Measurements from ENCODE around the gene MYO16. TPM values are rescaled to one million over a fixed set of nuclear protein-coding genes. Genes with fewer than 3 reads are reported as not detected.

Gene MYO16
- total RNA-seq, 1 experiment from 2014 or later, result not detected

- Histone ChIP-seq H3K79me1 (ENCODE audit: insufficient read depth, low read depth, low read length, poor library complexity, severe bottlenecking) (no peaks in the 10 kb centered on the region), H4K91ac (ENCODE audit: insufficient read length, low read depth, low read length) (no peak overlapping the region), H3K79me2 (ENCODE audit: insufficient read depth, low read length) (no peaks in the 10 kb centered on the region), H3T11ph (ENCODE audit: low read length) (no peak overlapping the region), H2BK5ac (ENCODE audit: insufficient read length, low read length) (no peak overlapping the region), H3K9me3 (ENCODE audit: control insufficient read depth, low read depth, low read length) (no peaks in the 10 kb centered on the region), H3K9ac (ENCODE audit: extremely low read depth, insufficient read length, low read length) (no peak overlapping the region), H2BK20ac (ENCODE audit: low read depth, low read length, poor library complexity, severe bottlenecking) (no peak overlapping the region), H3K18ac (ENCODE audit: insufficient read length, low read depth, low read length) (no peak overlapping the region), H2AFZ (ENCODE audit: low read length) (no peak overlapping the region), H2BK120ac (ENCODE audit: low read depth, low read length, poor library complexity, severe bottlenecking) (no peak overlapping the region), H3K23me2 (ENCODE audit: insufficient read length, low read depth, low read length, poor library complexity, severe bottlenecking) (no peaks in the 10 kb centered on the region), H3K27me3 (ENCODE audit: insufficient read depth, low read length) (no peaks in the 10 kb centered on the region), H3K56ac (ENCODE audit: insufficient read length, low read depth, low read length) (no peak overlapping the region), H2AK5ac (ENCODE audit: insufficient read length, low read length) (no peak overlapping the region), H3K23ac (ENCODE audit: insufficient read length, low read depth, low read length) (no peak overlapping the region), H4K5ac (ENCODE audit: insufficient read length, low read depth, low read length) (no peak overlapping the region), H3K4ac (ENCODE audit: low read depth, low read length) (no peak overlapping the region), H4K8ac (replicated peaks; ENCODE audit: insufficient read length, low read depth, low read length) (no peak overlapping the region), H4K20me1 (ENCODE audit: control insufficient read depth, insufficient read depth, insufficient read length) (no peaks in the 10 kb centered on the region), H2BK15ac (ENCODE audit: low read depth, low read length) (no peak overlapping the region), H2BK12ac (ENCODE audit: insufficient read length, low read depth, low read length) (no peak overlapping the region), H3K14ac (ENCODE audit: insufficient read depth, low read length) (no peak overlapping the region), H3K4me2 (ENCODE audit: insufficient read depth, insufficient read length, low read length) (no peak overlapping the region), H3K4me1 (ENCODE audit: insufficient read depth, low read length) (no peaks in the 10 kb centered on the region), H3K27ac (ENCODE audit: insufficient read length, low read depth, low read length) (no peak overlapping the region)
- Mint-ChIP-seq H3K4me3 (no peak overlapping the region), H3K36me3 (ENCODE audit: insufficient read depth in 1 of 3, low read depth in 3 of 3) (no peaks in the 10 kb centered on the region), H3K27me3 (ENCODE audit: low read depth) (no peaks in the 10 kb centered on the region), H3K4me1 (peaks cover 14% of the 10 kb centered on the region in 2 experiments), H3K9me3 (no peaks in the 10 kb centered on the region), H3K27ac (no peak overlapping the region)
- DNase-seq, result no peak
- TF ChIP-seq, protein P1, sequence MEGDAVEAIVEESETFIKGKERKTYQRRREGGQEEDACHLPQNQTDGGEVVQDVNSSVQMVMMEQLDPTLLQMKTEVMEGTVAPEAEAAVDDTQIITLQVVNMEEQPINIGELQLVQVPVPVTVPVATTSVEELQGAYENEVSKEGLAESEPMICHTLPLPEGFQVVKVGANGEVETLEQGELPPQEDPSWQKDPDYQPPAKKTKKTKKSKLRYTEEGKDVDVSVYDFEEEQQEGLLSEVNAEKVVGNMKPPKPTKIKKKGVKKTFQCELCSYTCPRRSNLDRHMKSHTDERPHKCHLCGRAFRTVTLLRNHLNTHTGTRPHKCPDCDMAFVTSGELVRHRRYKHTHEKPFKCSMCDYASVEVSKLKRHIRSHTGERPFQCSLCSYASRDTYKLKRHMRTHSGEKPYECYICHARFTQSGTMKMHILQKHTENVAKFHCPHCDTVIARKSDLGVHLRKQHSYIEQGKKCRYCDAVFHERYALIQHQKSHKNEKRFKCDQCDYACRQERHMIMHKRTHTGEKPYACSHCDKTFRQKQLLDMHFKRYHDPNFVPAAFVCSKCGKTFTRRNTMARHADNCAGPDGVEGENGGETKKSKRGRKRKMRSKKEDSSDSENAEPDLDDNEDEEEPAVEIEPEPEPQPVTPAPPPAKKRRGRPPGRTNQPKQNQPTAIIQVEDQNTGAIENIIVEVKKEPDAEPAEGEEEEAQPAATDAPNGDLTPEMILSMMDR (conservative IDR thresholded peaks at IDR 0.05), result no peak
- no CpG with 5 or more reads among the region's 5 CpGs for WGBS (ENCODE audit: extremely low coverage, insufficient read length, low lambda C conversion rate)
These were observed 496.8 kb downstream of the MYO16 start for GRCh38 chr13:109126178-109126577.
